HCT116 (cell line): Measurements from ENCODE around the gene A4GALT. TPM values are rescaled to one million over a fixed set of nuclear protein-coding genes. Genes with fewer than 3 reads are reported as not detected.
"Not testable (repeated sequence)": the region's sequence is repeated elsewhere in the genome, so short reads cannot be mapped to it uniquely, and the experiment has no call there.

Source experiments
- ATAC-seq: fragments of 200-7000 bp; cut with Tn5 transposase; 2 replicates; pipeline ENCODE4 v1.9.1; 2020; ENCODE audit warnings: mild to moderate bottlenecking, moderate library complexity
- BruUV-seq: library from RNA; stranded (reverse); fragments of 400-500 nt; replicated peaks from 2 replicates; lab custom pipeline; 2021; lab: Mats Ljungman, UMichigan
- CTCF ChIA-PET: fragments of 300-600 bp; sonication (Branson Sonifier 250); formaldehyde crosslinking; loops from one replicate; lab custom pipeline; 2021; ENCODE audit warnings: antibody characterized with exemption; lab: Charles Lee
- POLR2A ChIA-PET: fragments of 300-600, 350-600 bp; sonication (Branson Sonifier 250); formaldehyde crosslinking; loops from one replicate; lab custom pipeline; 2021; ENCODE audit warnings: antibody characterized with exemption; lab: Charles Lee
- RAD21 ChIA-PET, 2 experiments: fragments of 300-600 bp; sonication (Branson Sonifier 250); formaldehyde crosslinking; loops; one replicate each; lab custom pipeline; 2023; ENCODE audit warnings: low total read pairs in 2 of 2; ENCODE audit not compliant: uncharacterized antibody in 2 of 2, unreplicated experiment in 2 of 2, low non-redundant PET in 1 of 2; lab: Charles Lee
- DNase-seq: peaks from one replicate; pipeline ENCODE4 v3.0.0-alpha.2; 2010; ENCODE audit warnings: low read depth, low spot score
- H2AFZ ChIP-seq: fragments of 200-600 bp; shearing (Covaris generic), sonication (generic); 2 replicates; pipeline ENCODE4 v1.6.1; 2017; ENCODE audit warnings: low read depth, mixed run types, mixed read lengths, antibody characterized with exemption, low read length; ENCODE audit not compliant: poor library complexity, severe bottlenecking
- H3K27ac ChIP-seq: 2 replicates; pipeline ENCODE4 v1.5.1; 2012; ENCODE audit warnings: low read depth, low read length
- H3K27me3 ChIP-seq: fragments of 200-600 bp; sonication (generic); 2 replicates; pipeline ENCODE4 v1.6.1; 2016; ENCODE audit warnings: mixed run types, low read length, mixed read lengths; ENCODE audit not compliant: insufficient read depth
- H3K36me3 ChIP-seq, 2 experiments: fragments of 200-500 bp in 1 of 2; fragments of 200-600 bp in 1 of 2; sonication (Bioruptor generic) in 1 of 2; sonication (generic) in 1 of 2; 2 replicates each; pipeline versions ENCODE4 v1.5.1 to v1.6.1; 2014 to 2016; ENCODE audit warnings: low read length in 2 of 2, inconsistent platforms in 1 of 2, mixed read lengths in 1 of 2, mixed run types in 1 of 2; ENCODE audit not compliant: insufficient read depth in 2 of 2, control insufficient read depth in 1 of 2
- H3K4me1 ChIP-seq, 2 experiments: fragments of 200-600 bp in 1 of 2; sonication (generic) in 1 of 2; 2 replicates each; pipeline versions ENCODE4 v1.5.1 to v1.6.1; 2012 to 2017; ENCODE audit warnings: low read length in 2 of 2, inconsistent platforms in 1 of 2, mild to moderate bottlenecking in 1 of 2, mixed read lengths in 1 of 2, mixed run types in 1 of 2, moderate library complexity in 1 of 2; ENCODE audit not compliant: insufficient read depth in 2 of 2, control insufficient read depth in 1 of 2
- H3K4me2 ChIP-seq: fragments of 200-600 bp; sonication (generic); 2 replicates; pipeline ENCODE4 v1.6.1; 2017; ENCODE audit warnings: mixed run types, low read length, mixed read lengths
- H3K4me3 ChIP-seq, 2 experiments: fragments of 200-600 bp in 1 of 2; sonication (generic) in 1 of 2; replicated peaks in 1 of 2; 2 replicates each; pipeline ENCODE4 v1.5.1; 2011 to 2016; ENCODE audit warnings: low read length in 2 of 2, control low read depth in 1 of 2, low read depth in 1 of 2, mild to moderate bottlenecking in 1 of 2, mixed read lengths in 1 of 2, mixed run types in 1 of 2
- H3K79me2 ChIP-seq: fragments of 200-600 bp; sonication (generic); 2 replicates; pipeline ENCODE4 v1.6.1; 2017; ENCODE audit warnings: mild to moderate bottlenecking, mixed run types, low read length, moderate library complexity, mixed read lengths; ENCODE audit not compliant: insufficient read depth
- H3K9ac ChIP-seq: fragments of 200-600 bp; sonication (generic); 2 replicates; pipeline ENCODE4 v1.6.1; 2016; ENCODE audit warnings: low read length, mixed read lengths
- H3K9me2 ChIP-seq: fragments of 200-600 bp; sonication (generic), shearing (Covaris generic); 2 replicates; pipeline ENCODE4 v1.6.1; 2017; ENCODE audit warnings: mixed run types, mild to moderate bottlenecking, moderate library complexity; ENCODE audit not compliant: insufficient read depth
- H3K9me3 ChIP-seq, 2 experiments: fragments of 200-500 bp in 1 of 2; fragments of 200-600 bp in 1 of 2; sonication (Bioruptor generic) in 1 of 2; sonication (generic) in 1 of 2; 2 replicates each; pipeline ENCODE4 v1.6.1; 2014 to 2017; ENCODE audit warnings: low read length in 2 of 2, mixed read lengths in 2 of 2, inconsistent platforms in 1 of 2, low read depth in 1 of 2, mild to moderate bottlenecking in 1 of 2, mixed run types in 1 of 2, moderate library complexity in 1 of 2; ENCODE audit not compliant: control insufficient read depth in 1 of 2, insufficient read depth in 1 of 2
- H4K20me1 ChIP-seq: fragments of 200-600 bp; sonication (generic), shearing (Covaris generic); 2 replicates; pipeline ENCODE4 v1.6.1; 2017; ENCODE audit warnings: mixed run types, mild to moderate bottlenecking, moderate library complexity; ENCODE audit not compliant: insufficient read depth
- CBX3 ChIP-seq: IDR thresholded peaks from 2 replicates; pipeline ENCODE4 v1.6.1; 2012; ENCODE audit warnings: low read depth
- FOSL1 ChIP-seq: IDR thresholded peaks from 2 replicates; pipeline ENCODE4 v1.6.1; 2012; ENCODE audit warnings: low read depth
- REST ChIP-seq: IDR thresholded peaks from 2 replicates; pipeline ENCODE4 v1.6.1; 2012; ENCODE audit warnings: low read depth
- SP1 ChIP-seq: IDR thresholded peaks from 2 replicates; pipeline ENCODE4 v1.6.1; 2012; ENCODE audit warnings: low read depth
- ZNF274 ChIP-seq: fragments of 200-500 bp; sonication (Bioruptor generic); IDR thresholded peaks from 2 replicates; pipeline ENCODE4 v1.6.1; 2014; ENCODE audit warnings: mild to moderate bottlenecking, low read depth, low read length, inconsistent platforms
- intact Hi-C: fragments of 100-400 bp; cut with micrococcal nuclease; formaldehyde crosslinking; loops from 2 replicates; pipeline ENCODE4 v1.10.0; 2022
- total RNA-seq: library from RNA; stranded (reverse); gene quantifications from one replicate; pipeline ENCODE4 v1.2.1, GENCODE V29; 2021; ENCODE audit not compliant: unreplicated experiment
- TF ChIP-seq, protein P1 (sequence below): IDR thresholded peaks from 2 replicates; pipeline ENCODE4 v1.6.1; 2012
- TF ChIP-seq, protein P2 (sequence below): IDR thresholded peaks from 2 replicates; pipeline ENCODE4 v1.6.1; 2012

The A4GALT gene
- total RNA-seq, 1 experiment from 2014 or later: 16.0 TPM

- Histone ChIP-seq H3K9me3 (peaks cover 0 to 10% of the 10 kb centered on the region in 2 experiments; a peak in 1 of 4 replicates), H2AFZ (no peak overlapping the region), H3K27ac (no peak overlapping the region), H3K79me2 (no peaks in the 10 kb centered on the region), H3K4me2 (no peak overlapping the region), H3K36me3 (no peaks in the 10 kb centered on the region), H4K20me1 (no peaks in the 10 kb centered on the region), H3K9ac (no peak overlapping the region), H3K4me1 (peaks cover 6 to 16% of the 10 kb centered on the region in 2 experiments; a peak in 3 of 4 replicates), H3K27me3 (no peaks in the 10 kb centered on the region), H3K9me2 (no peaks in the 10 kb centered on the region), H3K4me3 (no peak overlapping the region)
- POLR2A ChIA-PET: no interaction called here
- RAD21 ChIA-PET: no interaction called here
- no peak for TF ChIP-seq SP1
- TF ChIP-seq, protein P1, sequence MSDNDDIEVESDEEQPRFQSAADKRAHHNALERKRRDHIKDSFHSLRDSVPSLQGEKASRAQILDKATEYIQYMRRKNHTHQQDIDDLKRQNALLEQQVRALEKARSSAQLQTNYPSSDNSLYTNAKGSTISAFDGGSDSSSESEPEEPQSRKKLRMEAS: no peak
- no peak for TF ChIP-seq ZNF274
- TF ChIP-seq, protein P2, sequence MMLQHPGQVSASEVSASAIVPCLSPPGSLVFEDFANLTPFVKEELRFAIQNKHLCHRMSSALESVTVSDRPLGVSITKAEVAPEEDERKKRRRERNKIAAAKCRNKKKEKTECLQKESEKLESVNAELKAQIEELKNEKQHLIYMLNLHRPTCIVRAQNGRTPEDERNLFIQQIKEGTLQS: no peak
- no peak for TF ChIP-seq CBX3
- TF ChIP-seq FOSL1: no peak
- TF ChIP-seq REST: no peak
- CTCF ChIA-PET: no interaction called here
- intact Hi-C loops: no loop called here
- DNase-seq (no peak), ATAC-seq (no peak)
- BruUV-seq: no TSS peak
Observed at GRCh38 chr22:42678894-42679293, 41.8 kb downstream of the A4GALT start.

DNA sequence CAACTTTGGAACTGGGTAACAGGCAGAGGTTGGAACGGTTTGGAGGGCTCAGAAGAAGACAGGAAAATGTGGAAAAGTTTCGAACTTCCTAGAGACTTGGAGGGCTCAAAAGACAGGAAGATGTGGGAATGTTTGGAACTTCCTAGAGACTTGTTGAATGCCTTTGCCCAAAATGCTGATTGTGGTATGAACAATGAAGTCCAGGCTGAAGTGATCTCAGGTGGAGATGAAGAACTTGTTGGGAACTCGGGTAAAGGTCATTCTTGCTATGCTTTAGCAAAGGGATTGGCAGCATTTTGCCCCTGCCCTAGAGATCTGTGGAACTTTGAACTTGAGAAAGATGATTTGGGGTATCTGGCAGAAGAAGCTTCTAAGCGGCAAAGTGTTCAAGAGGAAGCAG lies 42.7 kb downstream of the A4GALT start:
- H3K79me2 ChIP-seq, H2AFZ ChIP-seq, H3K36me3 ChIP-seq, H4K20me1 ChIP-seq, H3K9me2 ChIP-seq, intact Hi-C loops, RAD21 ChIA-PET, BruUV-seq, H3K4me3 ChIP-seq, H3K27me3 ChIP-seq, CTCF ChIA-PET, H3K4me2 ChIP-seq, DNase-seq, POLR2A ChIA-PET, H3K9ac ChIP-seq, H3K27ac ChIP-seq, ATAC-seq: not testable (repeated sequence)
- peaks cover 0 to 10% of the 10 kb centered on the region in 2 experiments; a peak in 1 of 4 replicates for H3K9me3 ChIP-seq
- peaks cover 6 to 20% of the 10 kb centered on the region in 2 experiments; a peak in 3 of 4 replicates for H3K4me1 ChIP-seq
